H1 (cell line): Measurements from ENCODE around the gene GPSM3. TPM values are rescaled to one million over a fixed set of nuclear protein-coding genes. Genes with fewer than 3 reads are reported as not detected.
A peak's percentile ranks its signal among the peaks of the same experiment; 100 is the strongest.
"Not testable (repeated sequence)": the region's sequence is repeated elsewhere in the genome, so short reads cannot be mapped to it uniquely, and the experiment has no call there.

Experiments used
- CTCF ChIA-PET: fragments of 300-600 bp; sonication (Branson Sonifier 250); formaldehyde crosslinking; loops from one replicate; lab custom pipeline; 2021; ENCODE audit not compliant: partially characterized antibody; lab: Charles Lee
- POLR2A ChIA-PET: fragments of 300-600 bp; sonication (Branson Sonifier 250); formaldehyde crosslinking; loops from one replicate; lab custom pipeline; 2021; ENCODE audit warnings: inconsistent platforms; ENCODE audit not compliant: partially characterized antibody; lab: Charles Lee
- DNase-seq, 2 experiments: peaks; one replicate each; pipeline versions ENCODE4 v3.0.0 to v3.0.0-alpha.2; 2010 to 2022; ENCODE audit warnings: low spot score in 2 of 2, low read depth in 1 of 2, mixed read lengths in 1 of 2
- FAIRE-seq: peaks from 2 replicates; lab custom pipeline; 2011; peaks lifted over from hg19 to GRCh38; lab: Jason Lieb, UNC
- H2AFZ ChIP-seq: 2 replicates; pipeline ENCODE4 v1.8.1; 2012; ENCODE audit warnings: low read length, inconsistent platforms
- H2AK5ac ChIP-seq: 2 replicates; pipeline ENCODE4 v1.6.1; 2013; ENCODE audit warnings: low read depth, low read length
- H2BK120ac ChIP-seq: replicated peaks from 2 replicates; pipeline ENCODE3; 2013; ENCODE audit warnings: low read depth, low read length, inconsistent platforms
- H2BK12ac ChIP-seq: 2 replicates; pipeline ENCODE4 v1.6.1; 2013; ENCODE audit warnings: low read depth, low read length
- H2BK15ac ChIP-seq: 2 replicates; pipeline ENCODE4 v1.6.1; 2013; ENCODE audit warnings: low read length
- H2BK20ac ChIP-seq: 2 replicates; pipeline ENCODE4 v1.6.1; 2013; ENCODE audit warnings: low read length
- H2BK5ac ChIP-seq: 2 replicates; pipeline ENCODE4 v1.6.1; 2013; ENCODE audit warnings: low read depth, low read length
- H3K14ac ChIP-seq: 2 replicates; pipeline ENCODE4 v1.6.1; 2013; ENCODE audit warnings: inconsistent platforms; ENCODE audit not compliant: insufficient read length
- H3K18ac ChIP-seq: 2 replicates; pipeline ENCODE4 v1.6.1; 2013; ENCODE audit warnings: low read length; ENCODE audit errors: extremely low read depth
- H3K23ac ChIP-seq: 2 replicates; pipeline ENCODE4 v1.6.1; 2013; ENCODE audit warnings: inconsistent platforms; ENCODE audit not compliant: insufficient read length
- H3K23me2 ChIP-seq: 2 replicates; pipeline ENCODE4 v1.6.1; 2013; ENCODE audit warnings: low read depth, low read length
- H3K27ac ChIP-seq: 2 replicates; pipeline ENCODE4 v1.6.1; 2011; ENCODE audit warnings: low read depth, low read length, inconsistent platforms
- H3K27me3 ChIP-seq, 4 experiments: replicated peaks in 1 of 4; 1 replicate in 1 of 4; 2 replicates in 3 of 4; pipeline versions ENCODE4 v1.6.1 to v1.8.1; 2011 to 2013; ENCODE audit warnings: low read length in 3 of 4, mild to moderate bottlenecking in 3 of 4, inconsistent platforms in 2 of 4, mixed read lengths in 2 of 4, moderate library complexity in 1 of 4; ENCODE audit not compliant: control insufficient read depth in 3 of 4, insufficient read depth in 3 of 4; ENCODE audit errors: extremely low read depth in 1 of 4
- H3K36me3 ChIP-seq, 4 experiments: 2 replicates each; pipeline versions ENCODE4 v1.6.1 to v1.8.1; 2011 to 2013; ENCODE audit warnings: mild to moderate bottlenecking in 4 of 4, low read length in 3 of 4, moderate library complexity in 2 of 4, control low read depth in 1 of 4, inconsistent platforms in 1 of 4; ENCODE audit not compliant: insufficient read depth in 4 of 4, control insufficient read depth in 2 of 4
- H3K4ac ChIP-seq: replicated peaks from 2 replicates; pipeline ENCODE3; 2013; ENCODE audit warnings: low read length, low read depth, mixed read lengths, inconsistent platforms; ENCODE audit not compliant: insufficient read length
- H3K4me1 ChIP-seq, 4 experiments: replicated peaks in 1 of 4; 1 replicate in 1 of 4; 2 replicates in 3 of 4; pipeline versions ENCODE4 v1.6.1 to v1.8.1; 2011 to 2013; ENCODE audit warnings: low read length in 3 of 4, inconsistent platforms in 2 of 4, mixed read lengths in 1 of 4; ENCODE audit not compliant: insufficient read depth in 4 of 4, control insufficient read depth in 3 of 4
- H3K4me2 ChIP-seq, 2 experiments: 2 replicates each; pipeline versions ENCODE4 v1.6.1 to v1.8.1; 2011 to 2013; ENCODE audit warnings: low read depth in 2 of 2, low read length in 2 of 2, control low read depth in 1 of 2, inconsistent platforms in 1 of 2, mild to moderate bottlenecking in 1 of 2; ENCODE audit not compliant: insufficient read depth in 1 of 2
- H3K4me3 ChIP-seq, 4 experiments: fragments of 200-600, 300-600 bp in 1 of 4; sonication (generic), shearing (Covaris generic), sonication (Bioruptor Twin) in 1 of 4; 2 replicates each; pipeline versions ENCODE4 v1.5.1 to v1.8.1; 2011 to 2016; ENCODE audit warnings: low read length in 4 of 4, low read depth in 3 of 4, control low read depth in 2 of 4, inconsistent platforms in 2 of 4, mild to moderate bottlenecking in 2 of 4, mixed read lengths in 1 of 4, moderate library complexity in 1 of 4; ENCODE audit not compliant: insufficient read depth in 2 of 4; ENCODE audit errors: extremely low read depth in 1 of 4
- H3K56ac ChIP-seq: replicated peaks from 2 replicates; pipeline ENCODE3; 2013; ENCODE audit warnings: low read depth, mild to moderate bottlenecking, mixed read lengths, low read length, inconsistent platforms; ENCODE audit not compliant: insufficient read length
- H3K79me1 ChIP-seq: 2 replicates; pipeline ENCODE4 v1.6.1; 2013; ENCODE audit warnings: low read depth, low read length, control low read depth
- H3K79me2 ChIP-seq, 2 experiments: 2 replicates each; pipeline versions ENCODE4 v1.6.1 to v1.8.1; 2012 to 2013; ENCODE audit warnings: low read length in 2 of 2, mild to moderate bottlenecking in 2 of 2, inconsistent platforms in 1 of 2; ENCODE audit not compliant: insufficient read depth in 2 of 2, control insufficient read depth in 1 of 2
- H3K9ac ChIP-seq, 4 experiments: replicated peaks in 1 of 4; 1 replicate in 1 of 4; 2 replicates in 3 of 4; pipeline versions ENCODE4 v1.6.1 to v1.8.1; 2011 to 2013; ENCODE audit warnings: low read depth in 3 of 4, low read length in 3 of 4, control low read depth in 2 of 4, mild to moderate bottlenecking in 2 of 4, moderate library complexity in 2 of 4, inconsistent platforms in 1 of 4; ENCODE audit errors: extremely low read depth in 1 of 4
- H3K9me3 ChIP-seq, 2 experiments: 2 replicates each; pipeline versions ENCODE4 v1.6.1 to v1.8.1; 2012 to 2013; ENCODE audit warnings: mild to moderate bottlenecking in 2 of 2, moderate library complexity in 2 of 2, control low read depth in 1 of 2, inconsistent platforms in 1 of 2, low read depth in 1 of 2, low read length in 1 of 2, mixed read lengths in 1 of 2; ENCODE audit not compliant: insufficient read depth in 2 of 2
- H4K20me1 ChIP-seq, 2 experiments: replicated peaks in 1 of 2; 2 replicates each; pipeline versions ENCODE3 to v1.8.1; 2011 to 2013; ENCODE audit warnings: inconsistent platforms in 2 of 2, low read length in 2 of 2, mild to moderate bottlenecking in 1 of 2; ENCODE audit not compliant: insufficient read depth in 2 of 2, control insufficient read depth in 1 of 2
- H4K5ac ChIP-seq: 2 replicates; pipeline ENCODE4 v1.6.1; 2013; ENCODE audit warnings: low read length, low read depth, mixed read lengths, inconsistent platforms; ENCODE audit not compliant: insufficient read length
- H4K8ac ChIP-seq: 2 replicates; pipeline ENCODE4 v1.8.0; 2013; ENCODE audit warnings: mild to moderate bottlenecking, moderate library complexity, low read length, inconsistent platforms; ENCODE audit not compliant: insufficient read depth; ENCODE audit errors: extremely low read depth
- H4K91ac ChIP-seq: replicated peaks from 2 replicates; pipeline ENCODE3; 2013; ENCODE audit warnings: low read length, mixed read lengths, inconsistent platforms; ENCODE audit not compliant: insufficient read length
- WGBS, 2 experiments: shearing (Covaris generic) in 1 of 2; methylation state at CpG; one replicate each; pipeline versions ENCODE4 v1.1.6 to v1.1.7; 2013 to 2015; ENCODE audit warnings: low lambda C conversion rate in 2 of 2, mixed read lengths in 2 of 2, inconsistent platforms in 1 of 2, low coverage in 1 of 2, missing lambda C conversion rate in 1 of 2; ENCODE audit not compliant: insufficient replicate concordance in 2 of 2, insufficient coverage in 1 of 2, insufficient read length in 1 of 2; ENCODE audit errors: extremely low coverage in 1 of 2, missing lambda C conversion rate in 1 of 2; 5-methylcytosine and 5-hydroxymethylcytosine counted together
- polyA plus RNA-seq, 7 experiments: library from polyadenylated mRNA; depleted of rRNA in 3 of 7; stranded (reverse) in 5 of 7; unstranded in 2 of 7; fragments of >200 nt in 5 of 7; fragments of 200-250 nt in 2 of 7; gene quantifications; 1 replicate in 5 of 7; 2 replicates in 1 of 7; 4 replicates in 1 of 7; pipeline versions ENCODE4 v1.2.1 to v1.2.3, GENCODE V29; 2011 to 2013; ENCODE audit warnings: missing spikeins in 2 of 7, mixed read lengths in 2 of 7
- total RNA-seq: library from RNA; stranded (reverse); fragmentation: NEBNext Ultra II Directional; extraction: Animal tissue kit (Norgen Biotek cat#: 25700); gene quantifications from 2 replicates; pipeline ENCODE4 v1.2.1, GENCODE V29; 2021

The GPSM3 gene
- total and polyA plus RNA-seq, 2 of the 8 experiments (the other 6 are each of a cell fraction or from before 2014, with no cell fraction given), result 6.6 to 9.8 TPM

DNA sequence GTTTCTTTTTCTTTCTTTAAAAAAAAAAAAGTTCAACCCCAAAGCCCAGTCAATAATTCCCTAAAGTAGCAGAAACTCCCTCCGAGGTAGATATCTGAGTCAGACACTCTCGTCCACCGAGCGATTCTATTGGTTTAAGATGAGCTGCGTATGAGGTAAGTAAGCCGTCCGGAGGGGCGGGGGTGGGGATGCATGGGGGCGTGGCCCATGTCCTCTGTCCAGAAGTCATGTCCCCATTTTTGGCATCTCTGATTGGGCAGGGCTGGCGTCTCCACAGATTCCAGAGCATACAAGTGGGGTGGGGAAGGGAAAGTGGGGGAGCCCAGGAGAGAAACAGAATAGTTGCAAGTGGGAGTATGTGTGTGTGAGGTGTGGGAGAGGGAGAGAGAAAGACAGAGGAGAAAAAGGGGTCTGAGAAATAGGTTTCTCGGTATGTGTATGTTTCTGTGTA is 6.7 kb downstream of the GPSM3 start:
- not testable (repeated sequence) for H2BK5ac ChIP-seq, H2BK20ac ChIP-seq, H4K5ac ChIP-seq, H3K27ac ChIP-seq, H3K23ac ChIP-seq, H3K9ac ChIP-seq, H3K4me1 ChIP-seq, H2AFZ ChIP-seq, H3K4me3 ChIP-seq, H3K79me1 ChIP-seq, H3K23me2 ChIP-seq, H4K8ac ChIP-seq, H3K14ac ChIP-seq, H2BK120ac ChIP-seq, H3K9me3 ChIP-seq, H2BK15ac ChIP-seq, H3K4ac ChIP-seq, H3K18ac ChIP-seq, H3K56ac ChIP-seq, H2BK12ac ChIP-seq, H3K27me3 ChIP-seq, H2AK5ac ChIP-seq, H4K91ac ChIP-seq, H4K20me1 ChIP-seq
- CTCF ChIA-PET, result interaction anchor here (3.2 kb wide), 1 partner anchor 68 kb away, joined by 13 read pairs; no protein-coding TSS in a partner anchor
- FAIRE-seq, result peak; percentile 19
- peak in 1 of 2 experiments; percentile 52 for DNase-seq
- Histone ChIP-seq H3K79me2 (peaks cover 0 to 13% of the 10 kb centered on the region in 2 experiments; a peak in 2 of 4 replicates), H3K4me2 (0 out of 4 replicates have a peak overlapping the region, but pooled peaks of 1 of the 2 experiments have one; percentile 28), H3K36me3 (peaks cover 6 to 34% (median 31%) of the 10 kb centered on the region in 4 experiments)
- WGBS, 2 experiments, result 55% methylated on average over 11 of the region's 11 CpGs; no CpG with 5 or more reads in 1 of the 2 experiments
- POLR2A ChIA-PET, result interaction anchor here (0.7 to 1.2 kb wide), 3 partner anchors 10 to 17 kb away, joined by 3 to 4 read pairs (median 4); partner anchors contain the start of gene AGPAT1
